ENCODE measurements around the gene PPP1CA. TPM values are rescaled to one million over a fixed set of nuclear protein-coding genes. Genes with fewer than 3 reads are reported as not detected.

PPP1CA gene
- total RNA-seq, 4 donors from 2014 or later = 146 to 202 (median 185) TPM

DNA sequence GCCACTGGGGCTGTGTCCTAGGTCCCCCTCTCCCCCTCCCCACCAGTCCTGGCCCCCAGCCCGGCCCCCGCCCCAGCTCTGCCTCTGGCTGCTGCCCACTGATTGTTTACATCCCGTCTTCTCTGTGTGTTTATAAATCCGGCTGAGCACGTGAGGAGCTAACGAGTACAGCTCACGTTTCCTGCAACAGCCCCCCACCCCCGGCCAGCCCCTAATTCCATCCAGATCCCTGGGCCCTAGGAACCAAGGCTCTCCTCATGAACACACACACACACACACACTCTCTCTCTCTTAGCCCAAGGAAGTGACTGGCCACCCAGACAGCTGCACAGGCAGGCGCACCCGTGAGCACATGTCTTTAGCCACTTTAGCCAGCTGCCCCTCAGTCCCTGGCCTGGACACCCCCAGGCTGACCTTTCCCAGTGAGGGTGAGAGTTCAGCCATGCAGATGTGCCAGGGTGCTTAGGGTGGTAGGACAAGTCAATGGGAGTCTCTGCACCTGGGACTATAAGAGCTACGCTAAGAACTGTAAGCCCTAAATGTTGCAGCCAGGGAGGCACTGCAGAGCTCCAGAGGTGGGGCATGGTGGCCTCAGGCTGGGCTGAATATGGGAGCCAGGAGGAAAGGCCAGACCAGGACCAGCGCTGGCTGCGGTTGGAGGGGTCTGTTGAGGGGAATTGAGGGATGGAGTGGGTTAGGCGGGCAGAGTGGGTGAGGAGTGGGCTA lies 31.1 kb downstream of the PPP1CA start:
- Histone ChIP-seq H3K36me3 (peaks cover 0 to 3% (median 0%) of the 10 kb centered on the region in 3 donors), H3K4me1 (peaks cover 63 to 93% (median 71%) of the 10 kb centered on the region in 3 donors), H3K9me3 (no peaks in the 10 kb centered on the region), H3K4me3 (peak overlapping the region in 1 of 4 donors; percentile 10), H3K27me3 (peaks cover 0 to 3% (median 0%) of the 10 kb centered on the region in 4 donors), H3K27ac (peak overlapping the region in 3 of 4 donors; percentile 82 to 98 (median 96))
- no peak for TF ChIP-seq POLR2A (IDR thresholded peaks at IDR 0.05)
- TF ChIP-seq, protein P1, sequence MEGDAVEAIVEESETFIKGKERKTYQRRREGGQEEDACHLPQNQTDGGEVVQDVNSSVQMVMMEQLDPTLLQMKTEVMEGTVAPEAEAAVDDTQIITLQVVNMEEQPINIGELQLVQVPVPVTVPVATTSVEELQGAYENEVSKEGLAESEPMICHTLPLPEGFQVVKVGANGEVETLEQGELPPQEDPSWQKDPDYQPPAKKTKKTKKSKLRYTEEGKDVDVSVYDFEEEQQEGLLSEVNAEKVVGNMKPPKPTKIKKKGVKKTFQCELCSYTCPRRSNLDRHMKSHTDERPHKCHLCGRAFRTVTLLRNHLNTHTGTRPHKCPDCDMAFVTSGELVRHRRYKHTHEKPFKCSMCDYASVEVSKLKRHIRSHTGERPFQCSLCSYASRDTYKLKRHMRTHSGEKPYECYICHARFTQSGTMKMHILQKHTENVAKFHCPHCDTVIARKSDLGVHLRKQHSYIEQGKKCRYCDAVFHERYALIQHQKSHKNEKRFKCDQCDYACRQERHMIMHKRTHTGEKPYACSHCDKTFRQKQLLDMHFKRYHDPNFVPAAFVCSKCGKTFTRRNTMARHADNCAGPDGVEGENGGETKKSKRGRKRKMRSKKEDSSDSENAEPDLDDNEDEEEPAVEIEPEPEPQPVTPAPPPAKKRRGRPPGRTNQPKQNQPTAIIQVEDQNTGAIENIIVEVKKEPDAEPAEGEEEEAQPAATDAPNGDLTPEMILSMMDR (IDR thresholded peaks at IDR 0.05) = no peak
- no peak for DNase-seq
- intact Hi-C loops (cut with DNase I) = no loop called here
- WGBS, 2 donors = 66 to 96% methylated on average over 4 to 12 of the region's 14 CpGs

DNA sequence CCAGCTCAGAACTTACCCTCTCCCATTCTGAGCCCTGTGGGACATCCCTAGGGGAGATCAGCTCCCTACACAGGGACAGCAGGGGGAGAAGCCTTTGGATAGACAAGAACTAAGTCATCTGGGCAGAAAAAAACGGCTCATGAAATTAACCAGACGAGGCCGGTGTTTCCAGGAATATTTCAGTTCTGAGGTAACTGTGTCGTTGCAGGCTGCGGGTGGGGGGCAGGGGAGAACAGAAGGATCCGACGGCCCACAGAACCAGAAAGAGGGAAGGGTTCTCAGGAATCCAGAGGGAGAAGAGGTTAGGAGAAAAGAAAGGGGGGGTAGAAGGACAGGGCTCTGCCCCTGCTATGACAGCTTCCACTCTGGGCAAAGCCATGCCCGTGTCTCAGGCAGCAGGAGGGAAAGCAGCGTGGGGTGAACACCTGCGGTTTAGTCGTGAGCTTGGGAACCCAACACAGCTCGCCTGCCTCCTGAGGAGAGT lies 31.8 kb downstream of the PPP1CA start:
- no peak for DNase-seq
- Histone ChIP-seq H3K4me3 (peak overlapping the region in 1 of 4 donors; percentile 10), H3K36me3 (peaks cover 0 to 10% (median 0%) of the 10 kb centered on the region in 3 donors), H3K9me3 (no peaks in the 10 kb centered on the region), H3K4me1 (peaks cover 56 to 93% (median 66%) of the 10 kb centered on the region in 3 donors), H3K27me3 (no peaks in the 10 kb centered on the region), H3K27ac (peak overlapping the region in 3 of 4 donors; percentile 23 to 98 (median 96))
- intact Hi-C loops (cut with DNase I) = no loop called here
- WGBS, 2 donors = 61 to 66% methylated on average over 12 of the region's 12 CpGs
- TF ChIP-seq POLR2A (IDR thresholded peaks at IDR 0.05) = no peak
- TF ChIP-seq, protein P1 (IDR thresholded peaks at IDR 0.05) = no peak

DNA sequence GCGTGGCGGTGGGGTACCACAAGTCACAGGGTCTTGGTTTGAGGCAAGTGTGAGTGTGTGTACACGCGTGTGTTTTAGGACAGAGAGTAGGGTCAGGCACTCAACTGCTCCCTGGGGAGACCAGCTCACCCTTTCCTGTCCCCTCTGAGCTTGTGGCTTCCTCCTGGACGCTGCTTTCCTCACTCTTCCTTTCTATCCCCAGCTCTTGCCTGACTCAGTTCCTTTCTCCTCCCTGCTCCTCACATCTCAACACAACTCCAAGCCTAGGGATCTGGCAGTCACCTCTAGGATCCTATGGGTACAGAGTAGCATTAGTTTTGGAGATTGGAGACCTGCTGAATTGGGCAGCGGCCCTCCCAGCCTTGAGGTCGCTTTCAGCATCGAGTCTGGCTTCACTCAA lies 32.4 kb downstream of the PPP1CA start:
- no peak overlapping the region for H3K4me3 ChIP-seq
- no peaks in the 10 kb centered on the region for H3K27me3 ChIP-seq
- TF ChIP-seq, protein P1 (IDR thresholded peaks at IDR 0.05) = no peak
- no peak for TF ChIP-seq POLR2A (IDR thresholded peaks at IDR 0.05)
- H3K9me3 ChIP-seq = no peaks in the 10 kb centered on the region
- peaks cover 0 to 15% (median 0%) of the 10 kb centered on the region in 3 donors for H3K36me3 ChIP-seq
- 81 to 82% methylated on average over 6 to 8 of the region's 8 CpGs for WGBS, 2 donors
- no peak for DNase-seq
- intact Hi-C loops (cut with DNase I) = no loop called here
- peak overlapping the region in 3 of 4 donors; percentile 21 to 96 (median 23) for H3K27ac ChIP-seq
- peaks cover 50 to 93% (median 61%) of the 10 kb centered on the region in 3 donors for H3K4me1 ChIP-seq

DNA sequence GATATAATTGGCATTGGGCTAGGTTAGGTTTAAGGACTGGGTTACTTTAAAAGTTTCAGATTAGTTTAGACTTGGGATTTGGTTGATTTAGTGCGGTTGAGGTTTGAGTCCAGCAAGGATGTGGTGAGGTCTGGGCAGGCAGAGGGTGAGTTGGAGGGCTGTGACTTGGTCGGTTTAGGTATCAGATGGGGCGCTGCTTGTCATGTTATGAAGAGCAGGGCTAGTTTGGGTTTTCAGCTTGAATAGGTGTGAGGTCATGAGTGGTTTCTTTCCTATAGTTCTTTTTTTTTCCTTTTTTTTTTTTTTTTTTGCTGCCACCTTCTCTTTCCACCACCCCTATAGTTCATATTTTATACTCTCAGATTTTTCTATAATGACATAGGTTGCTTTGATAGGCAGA lies 33.0 kb downstream of the PPP1CA start:
- no peak for TF ChIP-seq POLR2A (IDR thresholded peaks at IDR 0.05)
- TF ChIP-seq, protein P1 (IDR thresholded peaks at IDR 0.05) = no peak
- WGBS, 2 donors = 73 to 74% methylated on average over 3 of the region's 3 CpGs
- H3K4me3 ChIP-seq = no peak overlapping the region
- H3K9me3 ChIP-seq = no peaks in the 10 kb centered on the region
- peaks cover 44 to 91% (median 54%) of the 10 kb centered on the region in 3 donors for H3K4me1 ChIP-seq
- intact Hi-C loops (cut with DNase I) = no loop called here
- no peak for DNase-seq
- H3K36me3 ChIP-seq = peaks cover 0 to 16% (median 0%) of the 10 kb centered on the region in 3 donors
- no peaks in the 10 kb centered on the region for H3K27me3 ChIP-seq
- peak overlapping the region in 1 of 4 donors; percentile 78 for H3K27ac ChIP-seq

DNA sequence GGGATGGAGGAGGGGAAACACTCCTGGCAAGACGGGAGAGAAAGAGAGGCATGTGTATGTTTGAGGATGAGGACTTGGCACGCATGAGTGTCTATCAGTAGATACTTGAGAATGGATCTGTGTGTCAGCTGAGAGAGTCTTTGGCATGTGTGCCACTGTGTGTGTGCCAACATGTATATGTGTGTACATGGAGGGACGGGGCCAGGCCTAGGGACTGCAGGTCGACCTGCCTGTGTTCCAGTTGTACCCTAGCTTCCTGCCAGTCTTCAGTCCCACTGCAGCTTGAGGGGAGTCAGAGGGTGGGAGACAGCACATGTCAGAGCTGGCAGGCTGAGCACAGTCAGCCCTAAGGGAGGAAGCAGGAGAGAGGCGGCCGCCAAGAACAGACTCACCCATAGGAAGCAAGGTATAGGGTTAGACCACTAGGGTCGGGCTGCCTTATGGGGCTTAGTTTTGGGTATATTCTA lies 33.9 kb downstream of the PPP1CA start:
- Histone ChIP-seq H3K9me3 (no peaks in the 10 kb centered on the region), H3K27ac (peak overlapping the region in 2 of 4 donors; percentile 77 to 78), H3K27me3 (no peaks in the 10 kb centered on the region), H3K4me1 (peaks cover 44 to 84% (median 52%) of the 10 kb centered on the region in 3 donors), H3K36me3 (peaks cover 0 to 16% (median 0%) of the 10 kb centered on the region in 3 donors), H3K4me3 (no peak overlapping the region)
- DNase-seq = no peak
- WGBS, 2 donors = 27 to 47% methylated on average over 6 to 7 of the region's 7 CpGs
- TF ChIP-seq, protein P1 (IDR thresholded peaks at IDR 0.05) = no peak
- TF ChIP-seq POLR2A (IDR thresholded peaks at IDR 0.05) = no peak
- intact Hi-C loops (cut with DNase I) = no loop called here
